ENCODE results near the gene FYCO1. TPM values are rescaled to one million over a fixed set of nuclear protein-coding genes. Genes with fewer than 3 reads are reported as not detected.
A peak's percentile ranks its signal among the peaks of the same experiment; 100 is the strongest.

The FYCO1 gene
- total and polyA plus RNA-seq, 9 of the 15 experiments (the other 6 are each of a cell fraction or from before 2014, with no cell fraction given), result 2.1 to 13.8 (median 7.4) TPM

DNA sequence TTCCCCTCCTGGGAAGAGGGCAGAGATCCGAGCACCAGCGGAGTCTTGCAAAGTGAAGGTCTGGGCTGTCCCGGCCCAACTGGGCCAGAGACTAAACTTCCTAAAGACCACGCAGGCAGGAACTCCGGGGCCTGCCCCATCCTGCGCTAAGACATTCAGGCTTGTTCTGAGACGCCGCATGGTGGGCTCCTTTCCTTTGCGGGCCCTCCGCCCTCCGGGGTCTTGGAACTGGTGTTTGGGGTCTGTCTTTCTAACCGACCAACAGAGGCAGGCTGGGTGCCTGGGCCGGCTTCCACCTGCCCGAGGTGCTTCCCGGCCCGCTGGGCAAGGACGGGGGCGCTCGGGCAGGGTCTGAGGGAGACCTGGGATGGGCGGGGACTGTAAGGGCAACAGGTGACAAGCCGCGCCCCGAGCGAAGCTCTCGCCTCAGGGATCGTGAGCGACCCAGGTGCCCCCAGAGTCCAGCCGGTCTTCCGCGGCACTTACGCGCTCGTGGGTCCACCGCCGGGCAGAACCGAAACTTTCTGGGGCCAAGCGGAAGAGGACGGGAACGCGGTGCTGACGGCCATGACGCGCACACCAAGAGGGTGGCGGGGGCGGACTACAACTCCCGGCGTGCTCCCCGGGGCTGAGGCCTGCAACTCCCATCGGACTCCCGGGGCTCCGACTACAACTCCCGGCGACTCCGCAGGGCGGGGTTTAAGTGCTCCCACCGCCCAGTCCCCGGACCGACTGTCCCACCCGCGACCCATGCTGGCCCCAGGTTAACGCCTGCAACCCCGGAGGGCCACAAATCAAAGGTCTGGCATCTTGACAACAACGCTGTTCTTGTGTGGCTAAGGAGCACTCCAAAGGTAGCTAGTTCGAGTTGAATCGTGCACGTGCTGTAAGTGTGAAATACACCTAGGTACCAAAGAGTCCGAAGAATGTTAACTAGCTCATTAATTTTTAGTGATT is at the start of gene FYCO1 (continued):
- TF ChIP-seq, protein P1, sequence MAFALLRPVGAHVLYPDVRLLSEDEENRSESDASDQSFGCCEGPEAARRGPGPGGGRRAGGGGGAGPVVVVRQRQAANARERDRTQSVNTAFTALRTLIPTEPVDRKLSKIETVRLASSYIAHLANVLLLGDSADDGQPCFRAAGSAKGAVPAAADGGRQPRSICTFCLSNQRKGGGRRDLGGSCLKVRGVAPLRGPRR (CRISPR knock-in tag; IDR thresholded peaks at IDR 0.05), result no peak
- no peak for TF ChIP-seq TBL1XR1 (IDR thresholded peaks at IDR 0.05; ENCODE audit: low read length in 2 of 2)
- TF ChIP-seq, protein P2, sequence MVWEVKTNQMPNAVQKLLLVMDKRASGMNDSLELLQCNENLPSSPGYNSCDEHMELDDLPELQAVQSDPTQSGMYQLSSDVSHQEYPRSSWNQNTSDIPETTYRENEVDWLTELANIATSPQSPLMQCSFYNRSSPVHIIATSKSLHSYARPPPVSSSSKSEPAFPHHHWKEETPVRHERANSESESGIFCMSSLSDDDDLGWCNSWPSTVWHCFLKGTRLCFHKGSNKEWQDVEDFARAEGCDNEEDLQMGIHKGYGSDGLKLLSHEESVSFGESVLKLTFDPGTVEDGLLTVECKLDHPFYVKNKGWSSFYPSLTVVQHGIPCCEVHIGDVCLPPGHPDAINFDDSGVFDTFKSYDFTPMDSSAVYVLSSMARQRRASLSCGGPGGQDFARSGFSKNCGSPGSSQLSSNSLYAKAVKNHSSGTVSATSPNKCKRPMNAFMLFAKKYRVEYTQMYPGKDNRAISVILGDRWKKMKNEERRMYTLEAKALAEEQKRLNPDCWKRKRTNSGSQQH (CRISPR knock-in tag; IDR thresholded peaks at IDR 0.05), result no peak
- peak; percentile 42; the same call in 1 of the 2 replicates for TF ChIP-seq ELF2 (CRISPR knock-in tag; IDR thresholded peaks at IDR 0.05)
- no peak for TF ChIP-seq PHF20 (IDR thresholded peaks at IDR 0.05; ENCODE audit: partially characterized antibody)
- TF ChIP-seq, protein P3, sequence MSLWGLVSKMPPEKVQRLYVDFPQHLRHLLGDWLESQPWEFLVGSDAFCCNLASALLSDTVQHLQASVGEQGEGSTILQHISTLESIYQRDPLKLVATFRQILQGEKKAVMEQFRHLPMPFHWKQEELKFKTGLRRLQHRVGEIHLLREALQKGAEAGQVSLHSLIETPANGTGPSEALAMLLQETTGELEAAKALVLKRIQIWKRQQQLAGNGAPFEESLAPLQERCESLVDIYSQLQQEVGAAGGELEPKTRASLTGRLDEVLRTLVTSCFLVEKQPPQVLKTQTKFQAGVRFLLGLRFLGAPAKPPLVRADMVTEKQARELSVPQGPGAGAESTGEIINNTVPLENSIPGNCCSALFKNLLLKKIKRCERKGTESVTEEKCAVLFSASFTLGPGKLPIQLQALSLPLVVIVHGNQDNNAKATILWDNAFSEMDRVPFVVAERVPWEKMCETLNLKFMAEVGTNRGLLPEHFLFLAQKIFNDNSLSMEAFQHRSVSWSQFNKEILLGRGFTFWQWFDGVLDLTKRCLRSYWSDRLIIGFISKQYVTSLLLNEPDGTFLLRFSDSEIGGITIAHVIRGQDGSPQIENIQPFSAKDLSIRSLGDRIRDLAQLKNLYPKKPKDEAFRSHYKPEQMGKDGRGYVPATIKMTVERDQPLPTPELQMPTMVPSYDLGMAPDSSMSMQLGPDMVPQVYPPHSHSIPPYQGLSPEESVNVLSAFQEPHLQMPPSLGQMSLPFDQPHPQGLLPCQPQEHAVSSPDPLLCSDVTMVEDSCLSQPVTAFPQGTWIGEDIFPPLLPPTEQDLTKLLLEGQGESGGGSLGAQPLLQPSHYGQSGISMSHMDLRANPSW (CRISPR knock-in tag; IDR thresholded peaks at IDR 0.05), result no peak; the same call in 1 of the 2 replicates
- no peak for TF ChIP-seq CCAR2 (IDR thresholded peaks at IDR 0.05; ENCODE audit: low read depth, low read length)
- no peak for TF ChIP-seq ZNF12 (CRISPR knock-in tag; IDR thresholded peaks at IDR 0.05)
- no peak for TF ChIP-seq SMARCE1 (IDR thresholded peaks at IDR 0.05)
- TF ChIP-seq ZNF699 (CRISPR knock-in tag; IDR thresholded peaks at IDR 0.05; ENCODE audit: insufficient replicate concordance), result no peak
- no peak for TF ChIP-seq ZNF764 (CRISPR knock-in tag; IDR thresholded peaks at IDR 0.05; ENCODE audit: low read depth)
- peak; percentile 59 for TF ChIP-seq TAF1 (IDR thresholded peaks at IDR 0.05; ENCODE audit: control insufficient read depth, extremely low read depth, insufficient read depth, low read length, severe bottlenecking)
- TF ChIP-seq ARID1B (IDR thresholded peaks at IDR 0.05), result peak; percentile 19; the same call in 1 of the 2 replicates
- TF ChIP-seq, protein P4, sequence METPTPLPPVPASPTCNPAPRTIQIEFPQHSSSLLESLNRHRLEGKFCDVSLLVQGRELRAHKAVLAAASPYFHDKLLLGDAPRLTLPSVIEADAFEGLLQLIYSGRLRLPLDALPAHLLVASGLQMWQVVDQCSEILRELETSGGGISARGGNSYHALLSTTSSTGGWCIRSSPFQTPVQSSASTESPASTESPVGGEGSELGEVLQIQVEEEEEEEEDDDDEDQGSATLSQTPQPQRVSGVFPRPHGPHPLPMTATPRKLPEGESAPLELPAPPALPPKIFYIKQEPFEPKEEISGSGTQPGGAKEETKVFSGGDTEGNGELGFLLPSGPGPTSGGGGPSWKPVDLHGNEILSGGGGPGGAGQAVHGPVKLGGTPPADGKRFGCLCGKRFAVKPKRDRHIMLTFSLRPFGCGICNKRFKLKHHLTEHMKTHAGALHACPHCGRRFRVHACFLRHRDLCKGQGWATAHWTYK (CRISPR knock-in tag; IDR thresholded peaks at IDR 0.05), result 0 out of 2 replicates have a peak, but pooled peaks have one; percentile 27
- TF ChIP-seq CHD1 (IDR thresholded peaks at IDR 0.05; ENCODE audit: low read length), result no peak
- peak; percentile 73; the same call in 1 of the 2 replicates for TF ChIP-seq MTA3 (IDR thresholded peaks at IDR 0.05; ENCODE audit: borderline replicate concordance)
- peak; percentile 17 for TF ChIP-seq CCNT2 (IDR thresholded peaks at IDR 0.05; ENCODE audit: borderline replicate concordance, extremely low read depth, insufficient read length, low read depth, low read length)
- TF ChIP-seq HMGN3 (IDR thresholded peaks at IDR 0.05; ENCODE audit: borderline replicate concordance, extremely low read depth, insufficient read length, low read depth, low read length), result peak; percentile 38
- TF ChIP-seq GABPB1 (CRISPR knock-in tag; IDR thresholded peaks at IDR 0.05), result peak; percentile 90
- TF ChIP-seq KDM4B (IDR thresholded peaks at IDR 0.05; ENCODE audit: borderline replicate concordance in 2 of 2, low read depth in 1 of 2), result peak in 1 of 2 experiments; percentile 86; a peak in 1 of 4 replicates
- TF ChIP-seq DACH1 (IDR thresholded peaks at IDR 0.05; ENCODE audit: partially characterized antibody), result no peak

All from K562 (cell line).